SK-N-SH treated with all-trans-retinoic acid at 6 μM for 48 hours (cell line): ENCODE data around the gene CMTM7.

ENCODE experiments used
- ATAC-seq: fragments of 200-7000 bp; cut with Tn5 transposase; 3 replicates; pipeline ENCODE4 v1.9.1; 2020; ENCODE audit warnings: mild to moderate bottlenecking, moderate library complexity
- ARNTL ChIP-seq: fragments of 450-650 bp; formaldehyde crosslinking; IDR thresholded peaks from 2 replicates; pipeline ENCODE4 v1.5.0; 2020; ENCODE audit warnings: low read depth, mild to moderate bottlenecking, moderate library complexity, borderline replicate concordance
- BACH2 ChIP-seq: fragments of 250-450 bp; sonication (Bioruptor Pico); IDR thresholded peaks from 2 replicates; pipeline ENCODE4 v1.9.0; 2021; ENCODE audit warnings: mild to moderate bottlenecking, borderline replicate concordance
- ESRRG ChIP-seq: fragments of 250-450 bp; sonication (Bioruptor Pico); IDR thresholded peaks from 2 replicates; pipeline ENCODE4 v1.6.1; 2021; ENCODE audit warnings: mild to moderate bottlenecking
- GLIS3 ChIP-seq: fragments of 250-450 bp; sonication (Bioruptor Pico); IDR thresholded peaks from 2 replicates; pipeline ENCODE4 v1.5.0; 2020; ENCODE audit warnings: mild to moderate bottlenecking, moderate library complexity
- ISL1 ChIP-seq: fragments of 250-450 bp; sonication (Bioruptor Pico); IDR thresholded peaks from 2 replicates; pipeline ENCODE4 v2.1.2; 2022; ENCODE audit warnings: mild to moderate bottlenecking, moderate library complexity
- PPARA ChIP-seq: fragments of 250-450 bp; sonication (Bioruptor Pico); IDR thresholded peaks from 2 replicates; pipeline ENCODE4 v1.5.0; 2020; ENCODE audit warnings: mild to moderate bottlenecking, borderline replicate concordance
- RARB ChIP-seq: fragments of 250-450 bp; sonication (Bioruptor Pico); IDR thresholded peaks from 2 replicates; pipeline ENCODE4 v1.8.0; 2021; ENCODE audit warnings: mild to moderate bottlenecking, moderate library complexity
- TOX ChIP-seq: fragments of 250-450 bp; sonication (Bioruptor Pico); IDR thresholded peaks from 2 replicates; pipeline ENCODE4 v1.8.0; 2021; ENCODE audit warnings: mild to moderate bottlenecking, moderate library complexity, borderline replicate concordance
- ZC3H10 ChIP-seq: fragments of 250-450 bp; sonication (Bioruptor Pico); IDR thresholded peaks from 2 replicates; pipeline ENCODE4 v1.5.1; 2021; ENCODE audit warnings: mild to moderate bottlenecking, moderate library complexity
- ZFP30 ChIP-seq: fragments of 450-650 bp; formaldehyde crosslinking; IDR thresholded peaks from 2 replicates; pipeline ENCODE4 v1.5.0; 2022; ENCODE audit warnings: mild to moderate bottlenecking, moderate library complexity
- ZNF70 ChIP-seq: fragments of 450-650 bp; formaldehyde crosslinking; IDR thresholded peaks from 2 replicates; pipeline ENCODE4 v1.5.0; 2020; ENCODE audit warnings: mild to moderate bottlenecking, moderate library complexity
- ZNF8 ChIP-seq: fragments of 450-650 bp; formaldehyde crosslinking; IDR thresholded peaks from 2 replicates; pipeline ENCODE4 v1.5.0; 2020; ENCODE audit warnings: mild to moderate bottlenecking, moderate library complexity
- TF ChIP-seq, protein P1 (sequence below): fragments of 250-450 bp; sonication (Bioruptor Pico); IDR thresholded peaks from 2 replicates; pipeline ENCODE4 v1.5.0; 2020; ENCODE audit warnings: mild to moderate bottlenecking, moderate library complexity
- TF ChIP-seq, protein P2 (sequence below): fragments of 250-450 bp; sonication (Bioruptor Pico); IDR thresholded peaks from 2 replicates; pipeline ENCODE4 v1.5.1; 2020; ENCODE audit warnings: low read depth, mild to moderate bottlenecking, moderate library complexity
- TF ChIP-seq, protein P3 (sequence below): fragments of 250-450 bp; sonication (Bioruptor Pico); IDR thresholded peaks from 2 replicates; pipeline ENCODE4 v1.5.1; 2021; ENCODE audit warnings: mild to moderate bottlenecking, moderate library complexity
- TF ChIP-seq, protein P4 (sequence below): fragments of 250-450 bp; sonication (Bioruptor Pico); IDR thresholded peaks from 2 replicates; pipeline ENCODE4 v1.8.0; 2021; ENCODE audit warnings: low read depth, mild to moderate bottlenecking, moderate library complexity, borderline replicate concordance

The CMTM7 gene

DNA sequence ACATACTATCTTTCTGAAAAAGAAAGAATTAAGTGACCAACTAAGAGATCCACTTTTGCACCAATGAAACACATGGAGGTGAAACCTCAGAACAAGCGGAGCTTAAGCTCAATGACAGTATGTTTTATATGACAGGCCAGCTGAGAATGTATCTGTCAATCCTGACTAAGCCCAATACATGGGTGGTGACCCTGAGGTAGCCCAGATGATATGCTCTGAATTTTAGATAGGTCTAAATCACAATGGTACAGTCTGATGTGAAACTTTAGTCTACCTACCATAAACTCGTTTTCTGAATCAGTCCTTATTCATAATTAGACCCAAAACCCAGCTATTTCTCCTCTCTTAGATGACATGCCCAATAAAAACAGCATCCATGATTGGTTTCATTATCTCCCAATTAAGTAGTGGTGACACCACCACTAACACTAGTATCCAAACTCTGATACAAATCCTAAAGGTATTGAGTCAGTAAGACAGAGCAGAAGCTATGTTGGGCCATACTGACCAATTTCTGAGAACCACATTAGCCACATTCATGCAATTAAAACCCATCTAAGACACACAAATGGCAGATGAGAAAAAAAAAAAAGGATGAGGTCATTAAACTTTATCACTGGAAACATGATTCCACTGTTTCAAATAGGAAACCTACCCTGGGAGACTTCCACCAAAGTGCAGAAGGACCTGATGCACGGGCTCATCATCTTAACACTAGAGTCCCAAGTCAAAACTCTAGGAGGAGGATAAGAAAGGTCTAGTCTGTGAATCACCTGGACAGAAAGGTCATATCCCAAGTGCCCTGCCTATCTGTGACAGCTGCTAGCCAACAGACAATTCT lies 90.4 kb downstream of the CMTM7 start:
- TF ChIP-seq, protein P1, sequence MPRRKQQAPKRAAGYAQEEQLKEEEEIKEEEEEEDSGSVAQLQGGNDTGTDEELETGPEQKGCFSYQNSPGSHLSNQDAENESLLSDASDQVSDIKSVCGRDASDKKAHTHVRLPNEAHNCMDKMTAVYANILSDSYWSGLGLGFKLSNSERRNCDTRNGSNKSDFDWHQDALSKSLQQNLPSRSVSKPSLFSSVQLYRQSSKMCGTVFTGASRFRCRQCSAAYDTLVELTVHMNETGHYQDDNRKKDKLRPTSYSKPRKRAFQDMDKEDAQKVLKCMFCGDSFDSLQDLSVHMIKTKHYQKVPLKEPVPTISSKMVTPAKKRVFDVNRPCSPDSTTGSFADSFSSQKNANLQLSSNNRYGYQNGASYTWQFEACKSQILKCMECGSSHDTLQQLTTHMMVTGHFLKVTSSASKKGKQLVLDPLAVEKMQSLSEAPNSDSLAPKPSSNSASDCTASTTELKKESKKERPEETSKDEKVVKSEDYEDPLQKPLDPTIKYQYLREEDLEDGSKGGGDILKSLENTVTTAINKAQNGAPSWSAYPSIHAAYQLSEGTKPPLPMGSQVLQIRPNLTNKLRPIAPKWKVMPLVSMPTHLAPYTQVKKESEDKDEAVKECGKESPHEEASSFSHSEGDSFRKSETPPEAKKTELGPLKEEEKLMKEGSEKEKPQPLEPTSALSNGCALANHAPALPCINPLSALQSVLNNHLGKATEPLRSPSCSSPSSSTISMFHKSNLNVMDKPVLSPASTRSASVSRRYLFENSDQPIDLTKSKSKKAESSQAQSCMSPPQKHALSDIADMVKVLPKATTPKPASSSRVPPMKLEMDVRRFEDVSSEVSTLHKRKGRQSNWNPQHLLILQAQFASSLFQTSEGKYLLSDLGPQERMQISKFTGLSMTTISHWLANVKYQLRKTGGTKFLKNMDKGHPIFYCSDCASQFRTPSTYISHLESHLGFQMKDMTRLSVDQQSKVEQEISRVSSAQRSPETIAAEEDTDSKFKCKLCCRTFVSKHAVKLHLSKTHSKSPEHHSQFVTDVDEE (CRISPR knock-in tag): no peak
- no peak for ATAC-seq

DNA sequence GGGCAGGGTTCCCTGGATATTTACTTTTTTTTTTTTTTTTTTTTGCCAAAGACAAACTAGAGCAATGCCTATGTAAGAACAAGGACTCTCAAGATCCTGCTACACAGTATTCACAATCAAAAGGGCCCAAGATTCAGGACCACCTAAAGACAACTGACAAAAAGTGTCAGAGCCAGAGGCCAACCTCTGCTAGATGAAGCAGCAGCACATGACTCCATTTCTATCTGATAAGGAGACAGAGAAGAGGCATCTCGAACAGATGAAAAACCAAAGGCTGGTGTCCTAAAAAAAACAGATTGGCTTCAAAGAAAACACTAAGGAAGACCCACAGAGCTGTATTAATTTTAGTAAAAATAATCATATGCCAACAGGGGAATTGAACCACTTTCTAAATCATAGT lies 91.0 kb downstream of the CMTM7 start:
- ATAC-seq: no peak
- TF ChIP-seq ZFP30 (CRISPR knock-in tag) (no peak), ISL1 (no peak), ZC3H10 (no peak)

DNA sequence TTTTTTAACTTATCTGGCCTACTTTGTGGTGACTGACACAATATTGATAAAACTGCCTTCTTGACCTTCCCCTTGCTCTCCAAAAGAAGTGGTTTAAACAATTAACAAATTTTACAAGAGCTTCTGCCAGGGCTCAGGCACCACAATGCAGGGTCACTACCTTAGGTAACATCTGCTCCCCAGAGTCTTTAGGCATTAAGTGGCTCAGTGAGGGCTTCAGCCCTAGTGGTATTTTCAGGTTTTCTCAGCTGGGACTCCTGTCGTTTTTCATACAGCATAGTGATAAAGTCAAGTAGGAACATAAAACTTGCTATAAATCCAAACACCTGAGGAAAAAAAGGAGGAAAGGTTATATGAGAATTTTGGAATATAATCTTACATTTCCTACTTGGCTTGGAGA lies 92.1 kb downstream of the CMTM7 start:
- TF ChIP-seq, protein P2, sequence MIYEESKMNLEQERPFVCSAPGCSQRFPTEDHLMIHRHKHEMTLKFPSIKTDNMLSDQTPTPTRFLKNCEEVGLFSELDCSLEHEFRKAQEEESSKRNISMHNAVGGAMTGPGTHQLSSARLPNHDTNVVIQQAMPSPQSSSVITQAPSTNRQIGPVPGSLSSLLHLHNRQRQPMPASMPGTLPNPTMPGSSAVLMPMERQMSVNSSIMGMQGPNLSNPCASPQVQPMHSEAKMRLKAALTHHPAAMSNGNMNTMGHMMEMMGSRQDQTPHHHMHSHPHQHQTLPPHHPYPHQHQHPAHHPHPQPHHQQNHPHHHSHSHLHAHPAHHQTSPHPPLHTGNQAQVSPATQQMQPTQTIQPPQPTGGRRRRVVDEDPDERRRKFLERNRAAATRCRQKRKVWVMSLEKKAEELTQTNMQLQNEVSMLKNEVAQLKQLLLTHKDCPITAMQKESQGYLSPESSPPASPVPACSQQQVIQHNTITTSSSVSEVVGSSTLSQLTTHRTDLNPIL (CRISPR knock-in tag): no peak
- no peak for TF ChIP-seq BACH2 (CRISPR knock-in tag)
- no peak for TF ChIP-seq GLIS3 (CRISPR knock-in tag)
- TF ChIP-seq ZNF8 (CRISPR knock-in tag): no peak
- TF ChIP-seq RARB: no peak
- TF ChIP-seq TOX (CRISPR knock-in tag): no peak
- no peak for ATAC-seq

DNA sequence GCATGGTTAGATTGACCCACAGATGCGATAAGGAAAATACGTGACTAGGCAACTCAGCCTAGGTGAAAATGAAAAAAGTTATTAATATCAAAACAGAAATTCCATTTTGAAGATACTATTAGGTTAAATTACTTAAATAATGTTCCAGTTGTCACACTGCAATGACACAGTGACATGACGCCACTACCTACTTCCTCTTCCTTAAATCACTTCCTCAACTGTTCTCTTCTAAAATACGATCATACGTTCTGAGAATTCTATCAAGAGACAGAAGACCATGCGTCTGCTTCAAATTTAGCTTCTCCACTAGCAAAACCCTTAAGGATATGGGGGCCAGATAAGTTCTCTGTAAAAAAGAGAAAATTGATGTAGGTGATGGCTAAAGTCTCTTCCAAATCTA lies 92.8 kb downstream of the CMTM7 start:
- no peak for ATAC-seq
- TF ChIP-seq, protein P3, sequence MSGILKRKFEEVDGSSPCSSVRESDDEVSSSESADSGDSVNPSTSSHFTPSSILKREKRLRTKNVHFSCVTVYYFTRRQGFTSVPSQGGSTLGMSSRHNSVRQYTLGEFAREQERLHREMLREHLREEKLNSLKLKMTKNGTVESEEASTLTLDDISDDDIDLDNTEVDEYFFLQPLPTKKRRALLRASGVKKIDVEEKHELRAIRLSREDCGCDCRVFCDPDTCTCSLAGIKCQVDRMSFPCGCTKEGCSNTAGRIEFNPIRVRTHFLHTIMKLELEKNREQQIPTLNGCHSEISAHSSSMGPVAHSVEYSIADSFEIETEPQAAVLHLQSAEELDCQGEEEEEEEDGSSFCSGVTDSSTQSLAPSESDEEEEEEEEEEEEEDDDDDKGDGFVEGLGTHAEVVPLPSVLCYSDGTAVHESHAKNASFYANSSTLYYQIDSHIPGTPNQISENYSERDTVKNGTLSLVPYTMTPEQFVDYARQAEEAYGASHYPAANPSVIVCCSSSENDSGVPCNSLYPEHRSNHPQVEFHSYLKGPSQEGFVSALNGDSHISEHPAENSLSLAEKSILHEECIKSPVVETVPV (CRISPR knock-in tag): no peak
- no peak for TF ChIP-seq ESRRG (CRISPR knock-in tag)
- TF ChIP-seq ARNTL (CRISPR knock-in tag): no peak
- TF ChIP-seq, protein P2 (CRISPR knock-in tag): no peak
- TF ChIP-seq PPARA: no peak
- no peak for TF ChIP-seq ZNF70
- TF ChIP-seq ZC3H10: no peak
- TF ChIP-seq TOX (CRISPR knock-in tag): no peak
- no peak for TF ChIP-seq ISL1
- TF ChIP-seq, protein P4, sequence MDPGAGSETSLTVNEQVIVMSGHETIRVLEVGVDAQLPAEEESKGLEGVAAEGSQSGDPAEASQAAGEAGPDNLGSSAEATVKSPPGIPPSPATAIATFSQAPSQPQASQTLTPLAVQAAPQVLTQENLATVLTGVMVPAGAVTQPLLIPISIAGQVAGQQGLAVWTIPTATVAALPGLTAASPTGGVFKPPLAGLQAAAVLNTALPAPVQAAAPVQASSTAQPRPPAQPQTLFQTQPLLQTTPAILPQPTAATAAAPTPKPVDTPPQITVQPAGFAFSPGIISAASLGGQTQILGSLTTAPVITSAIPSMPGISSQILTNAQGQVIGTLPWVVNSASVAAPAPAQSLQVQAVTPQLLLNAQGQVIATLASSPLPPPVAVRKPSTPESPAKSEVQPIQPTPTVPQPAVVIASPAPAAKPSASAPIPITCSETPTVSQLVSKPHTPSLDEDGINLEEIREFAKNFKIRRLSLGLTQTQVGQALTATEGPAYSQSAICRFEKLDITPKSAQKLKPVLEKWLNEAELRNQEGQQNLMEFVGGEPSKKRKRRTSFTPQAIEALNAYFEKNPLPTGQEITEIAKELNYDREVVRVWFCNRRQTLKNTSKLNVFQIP (CRISPR knock-in tag): no peak
- no peak for TF ChIP-seq ZNF8 (CRISPR knock-in tag)

DNA sequence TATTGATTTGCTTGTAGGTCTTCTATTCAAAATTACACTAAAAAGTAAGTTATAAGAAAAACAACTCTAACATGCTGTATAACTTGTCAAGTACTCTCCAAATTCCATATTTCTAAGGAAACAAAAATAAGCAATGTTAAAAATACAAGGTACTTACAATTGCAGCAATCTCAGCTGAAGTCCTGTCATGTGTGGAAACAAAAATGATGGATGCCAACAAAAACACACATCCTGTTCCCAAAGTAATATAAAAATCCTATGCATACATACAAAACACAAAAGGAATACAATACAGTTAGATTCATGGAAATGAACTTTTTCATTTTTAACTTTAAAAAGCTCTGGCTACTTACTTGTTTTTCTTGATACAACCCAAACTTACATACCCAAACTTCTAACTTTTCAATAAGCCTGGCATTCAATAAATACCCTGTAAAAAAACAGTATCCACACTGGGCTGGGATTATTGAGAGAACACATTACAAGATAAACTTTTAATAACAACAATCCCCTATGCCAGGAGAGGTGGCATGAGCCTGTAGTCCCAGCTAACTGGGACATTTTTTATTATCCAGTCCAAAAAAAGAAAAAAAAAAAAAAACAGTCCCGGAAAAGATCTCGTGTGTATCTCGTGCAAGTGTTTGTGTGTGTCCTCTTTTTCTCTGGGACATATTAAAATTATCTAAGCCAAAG lies 96.3 kb downstream of the CMTM7 start:
- ATAC-seq: no peak
- TF ChIP-seq, protein P1 (CRISPR knock-in tag): no peak
- TF ChIP-seq ZNF8 (CRISPR knock-in tag) (no peak), ZC3H10 (no peak), RARB (no peak), GLIS3 (CRISPR knock-in tag) (no peak), BACH2 (CRISPR knock-in tag) (no peak), ZFP30 (CRISPR knock-in tag) (no peak)
- TF ChIP-seq, protein P4 (CRISPR knock-in tag): no peak
- TF ChIP-seq, protein P2 (CRISPR knock-in tag): no peak
